MM.1S (cell line): ENCODE results near the gene F11R.

Experiments
- DNase-seq: peaks from one replicate; pipeline ENCODE4 v3.0.0-alpha.2; 2015
- H2AFZ ChIP-seq: fragments of 300-600 bp; sonication (generic); 2 replicates; pipeline ENCODE4 v1.6.0; 2016; ENCODE audit warnings: antibody characterized with exemption, low read length
- H3F3A ChIP-seq: fragments of 300-600 bp; sonication (generic); 2 replicates; pipeline ENCODE4 v1.6.1; 2016; ENCODE audit warnings: mild to moderate bottlenecking, antibody characterized with exemption, low read length, moderate library complexity, mixed read lengths; ENCODE audit not compliant: insufficient read depth
- H3K27ac ChIP-seq: fragments of 300-600 bp; sonication (generic); 2 replicates; pipeline ENCODE4 v1.5.1; 2016; ENCODE audit warnings: mild to moderate bottlenecking, low read length
- H3K27me3 ChIP-seq: fragments of 300-600 bp; sonication (generic); replicated peaks from 2 replicates; pipeline ENCODE4 v1.6.0; 2016; ENCODE audit warnings: low read length; ENCODE audit not compliant: insufficient read depth
- H3K36me3 ChIP-seq: fragments of 300-600 bp; sonication (generic); replicated peaks from 2 replicates; pipeline ENCODE4 v1.6.1; 2016; ENCODE audit warnings: mild to moderate bottlenecking, low read length, mixed read lengths; ENCODE audit not compliant: insufficient read depth
- H3K4me1 ChIP-seq: fragments of 300-600 bp; sonication (generic); 2 replicates; pipeline ENCODE4 v1.6.1; 2016; ENCODE audit warnings: low read length, mixed read lengths
- H3K4me2 ChIP-seq: fragments of 300-600 bp; sonication (generic); 2 replicates; pipeline ENCODE4 v1.6.0; 2016; ENCODE audit warnings: low read depth, low read length
- H3K4me3 ChIP-seq: fragments of 300-600 bp; sonication (generic); 2 replicates; pipeline ENCODE4 v1.5.1; 2016; ENCODE audit warnings: low read length, mixed read lengths
- H3K79me2 ChIP-seq: fragments of 300-600 bp; sonication (generic); 2 replicates; pipeline ENCODE4 v1.6.1; 2016; ENCODE audit warnings: mixed run types, low read length, mixed read lengths
- H3K9ac ChIP-seq: fragments of 300-600 bp; sonication (generic); 2 replicates; pipeline ENCODE4 v1.6.1; 2016; ENCODE audit warnings: low read length, mixed read lengths
- H3K9me2 ChIP-seq: fragments of 300-600 bp; sonication (generic); replicated peaks from 2 replicates; pipeline ENCODE4 v1.6.1; 2016; ENCODE audit warnings: mild to moderate bottlenecking, low read length, mixed read lengths; ENCODE audit not compliant: insufficient read depth
- H3K9me3 ChIP-seq: fragments of 300-600 bp; sonication (generic); replicated peaks from 2 replicates; pipeline ENCODE4 v1.6.1; 2016; ENCODE audit warnings: mild to moderate bottlenecking, low read length, mixed read lengths; ENCODE audit not compliant: insufficient read depth
- H4K20me1 ChIP-seq: fragments of 300-600 bp; sonication (generic); 2 replicates; pipeline ENCODE4 v1.6.1; 2016; ENCODE audit warnings: mild to moderate bottlenecking, low read length, moderate library complexity, mixed read lengths; ENCODE audit not compliant: insufficient read depth
- EZH2 ChIP-seq: fragments of 300-600 bp; sonication (generic); optimal IDR thresholded peaks from 2 replicates; pipeline ENCODE3; 2017; ENCODE audit warnings: low read depth, mild to moderate bottlenecking, antibody characterized with exemption, low read length, mixed read lengths
- EZH2phosphoT487 ChIP-seq: fragments of 300-600 bp; sonication (generic); IDR thresholded peaks from 2 replicates; pipeline ENCODE4 v1.6.1; 2018; ENCODE audit warnings: antibody characterized with exemption, low read length
- TF ChIP-seq, protein P1 (sequence below): fragments of 300-600 bp; sonication (generic); IDR thresholded peaks from 2 replicates; pipeline ENCODE4 v1.5.1; 2016; ENCODE audit warnings: antibody characterized with exemption, low read length, mixed read lengths

The F11R gene

DNA sequence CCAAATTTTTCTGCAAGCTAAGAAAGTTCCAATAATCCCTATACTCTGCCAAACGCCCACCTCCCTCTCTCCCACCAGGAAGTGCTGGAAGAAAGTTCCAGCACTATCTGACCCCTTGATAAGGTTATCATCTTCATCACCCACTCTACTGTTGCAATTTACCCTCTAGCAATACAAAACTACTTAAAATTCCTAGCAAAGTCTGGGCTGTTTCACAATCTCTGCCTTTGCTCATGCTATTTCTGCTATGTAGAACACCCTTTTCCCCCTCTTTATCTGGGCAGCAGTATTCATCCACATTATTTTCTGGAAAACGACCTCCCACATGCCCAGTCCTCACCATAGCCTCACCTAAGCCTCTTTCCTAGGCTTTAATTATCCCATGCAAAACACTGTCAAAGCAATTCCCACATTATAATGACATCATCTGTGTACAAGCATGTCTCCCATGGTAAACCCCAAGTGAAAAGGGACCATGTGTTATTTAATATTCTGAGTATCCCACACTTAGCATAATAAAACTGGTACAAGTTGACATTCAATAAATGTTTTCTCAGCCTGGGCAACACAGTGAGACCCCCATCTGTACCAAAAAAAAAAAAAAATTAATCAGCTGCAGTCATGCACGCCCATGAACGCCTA is 12.0 kb downstream of the F11R start:
- peaks cover 90% of the 10 kb centered on the region for H3K79me2 ChIP-seq

GRCh38 chr1:161007369-161007768 is 13.6 kb downstream of the F11R start:
- no peaks in the 10 kb centered on the region for H3K27me3 ChIP-seq
- no peak overlapping the region for H3K4me3 ChIP-seq
- H3F3A ChIP-seq: no peaks in the 10 kb centered on the region
- H3K4me2 ChIP-seq: no peak overlapping the region
- H2AFZ ChIP-seq: no peak overlapping the region
- no peaks in the 10 kb centered on the region for H4K20me1 ChIP-seq
- TF ChIP-seq EZH2 (no peak), EZH2phosphoT487 (no peak)
- TF ChIP-seq, protein P1, sequence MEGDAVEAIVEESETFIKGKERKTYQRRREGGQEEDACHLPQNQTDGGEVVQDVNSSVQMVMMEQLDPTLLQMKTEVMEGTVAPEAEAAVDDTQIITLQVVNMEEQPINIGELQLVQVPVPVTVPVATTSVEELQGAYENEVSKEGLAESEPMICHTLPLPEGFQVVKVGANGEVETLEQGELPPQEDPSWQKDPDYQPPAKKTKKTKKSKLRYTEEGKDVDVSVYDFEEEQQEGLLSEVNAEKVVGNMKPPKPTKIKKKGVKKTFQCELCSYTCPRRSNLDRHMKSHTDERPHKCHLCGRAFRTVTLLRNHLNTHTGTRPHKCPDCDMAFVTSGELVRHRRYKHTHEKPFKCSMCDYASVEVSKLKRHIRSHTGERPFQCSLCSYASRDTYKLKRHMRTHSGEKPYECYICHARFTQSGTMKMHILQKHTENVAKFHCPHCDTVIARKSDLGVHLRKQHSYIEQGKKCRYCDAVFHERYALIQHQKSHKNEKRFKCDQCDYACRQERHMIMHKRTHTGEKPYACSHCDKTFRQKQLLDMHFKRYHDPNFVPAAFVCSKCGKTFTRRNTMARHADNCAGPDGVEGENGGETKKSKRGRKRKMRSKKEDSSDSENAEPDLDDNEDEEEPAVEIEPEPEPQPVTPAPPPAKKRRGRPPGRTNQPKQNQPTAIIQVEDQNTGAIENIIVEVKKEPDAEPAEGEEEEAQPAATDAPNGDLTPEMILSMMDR: no peak
- H3K9ac ChIP-seq: no peak overlapping the region
- H3K36me3 ChIP-seq: no peaks in the 10 kb centered on the region
- H3K27ac ChIP-seq: no peak overlapping the region
- H3K4me1 ChIP-seq: no peaks in the 10 kb centered on the region
- no peaks in the 10 kb centered on the region for H3K9me3 ChIP-seq
- H3K79me2 ChIP-seq: peaks cover 91% of the 10 kb centered on the region
- no peak for DNase-seq
- H3K9me2 ChIP-seq: no peaks in the 10 kb centered on the region

More for the DNA sequence above, 12.0 kb downstream of the F11R start:
- Histone ChIP-seq H4K20me1 (no peaks in the 10 kb centered on the region), H3K4me1 (peaks cover 10% of the 10 kb centered on the region), H3K27ac (no peak overlapping the region), H3K27me3 (no peaks in the 10 kb centered on the region), H3K9me2 (no peaks in the 10 kb centered on the region), H3K4me3 (no peak overlapping the region), H2AFZ (no peak overlapping the region), H3F3A (peaks cover 13% of the 10 kb centered on the region), H3K4me2 (no peak overlapping the region), H3K9ac (no peak overlapping the region), H3K9me3 (no peaks in the 10 kb centered on the region), H3K36me3 (no peaks in the 10 kb centered on the region)
- DNase-seq: no peak
- TF ChIP-seq EZH2 (no peak), EZH2phosphoT487 (no peak)
- TF ChIP-seq, protein P1: no peak

- H3K9ac ChIP-seq: no peak overlapping the region
- no peak overlapping the region for H3K27ac ChIP-seq
- H3K4me2 ChIP-seq: no peak overlapping the region
- no peak for DNase-seq
- H3F3A ChIP-seq: no peaks in the 10 kb centered on the region
- TF ChIP-seq, protein P1: no peak
- no peak for TF ChIP-seq EZH2
- TF ChIP-seq EZH2phosphoT487: no peak
- no peaks in the 10 kb centered on the region for H3K4me1 ChIP-seq
- no peak overlapping the region for H2AFZ ChIP-seq
- no peaks in the 10 kb centered on the region for H3K27me3 ChIP-seq
- no peak overlapping the region for H3K4me3 ChIP-seq
- H3K79me2 ChIP-seq: peaks cover 89% of the 10 kb centered on the region
- H4K20me1 ChIP-seq: no peaks in the 10 kb centered on the region
- no peaks in the 10 kb centered on the region for H3K36me3 ChIP-seq
- H3K9me2 ChIP-seq: no peaks in the 10 kb centered on the region
- no peaks in the 10 kb centered on the region for H3K9me3 ChIP-seq
Measured at GRCh38 chr1:161006563-161006962, 14.4 kb downstream of the F11R start.
